ENCODE data around the gene RPH3AL.

The RPH3AL gene

GRCh38 chr17:352421-353212, at the start of gene RPH3AL:
TSS of gene RPH3AL (minus strand) at chr17:352807. CDS start at chr17:327543, 25,264 bp downstream.
- no peak for TF ChIP-seq CTCF (IDR thresholded peaks at IDR 0.05; ENCODE audit: insufficient read depth, low read depth, low read length, missing control alignments)
- peak within 1 kb of the TSS; percentile 25 for H3K4me3 ChIP-seq (ENCODE audit: low read length)
- peak; percentile 17 for DNase-seq (ENCODE audit: low read depth)

- no peak overlapping the region for H3K4me3 ChIP-seq (ENCODE audit: low read length)
- TF ChIP-seq CTCF (IDR thresholded peaks at IDR 0.05; ENCODE audit: insufficient read depth, low read depth, low read length, missing control alignments) = no peak
- no peak for DNase-seq (ENCODE audit: low read depth)
Observed at GRCh38 chr17:400257-400656, 47.6 kb upstream of the RPH3AL start.

- H3K4me3 ChIP-seq (ENCODE audit: low read length) = no peak overlapping the region
- no peak for TF ChIP-seq CTCF (IDR thresholded peaks at IDR 0.05; ENCODE audit: insufficient read depth, low read depth, low read length, missing control alignments)
- DNase-seq (ENCODE audit: low read depth) = no peak
Observed at GRCh38 chr17:396788-397187, 44.2 kb upstream of the RPH3AL start.

- H3K4me3 ChIP-seq (ENCODE audit: low read length) = no peak overlapping the region
- no peak for TF ChIP-seq CTCF (IDR thresholded peaks at IDR 0.05; ENCODE audit: insufficient read depth, low read depth, low read length, missing control alignments)
Observed at GRCh38 chr17:395974-396373, 43.4 kb upstream of the RPH3AL start.

DNA sequence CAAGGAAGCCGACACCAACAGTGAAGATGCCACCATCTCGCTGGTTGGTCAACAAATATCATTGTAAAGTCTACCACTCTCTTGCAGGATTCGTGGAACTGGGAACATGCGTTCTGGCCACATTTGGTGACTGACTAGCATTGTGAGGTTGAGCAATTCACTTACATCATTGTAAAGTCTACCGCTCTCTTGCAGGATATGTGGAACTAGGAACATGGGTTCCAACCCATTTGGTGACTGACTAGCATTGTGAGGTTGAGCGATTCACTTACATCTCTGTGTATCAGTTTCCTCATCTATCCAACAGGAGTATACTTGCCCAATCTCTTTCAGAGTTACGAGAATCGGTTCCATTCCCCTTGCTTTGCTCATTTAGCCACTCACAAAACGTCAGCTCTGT, 42.6 kb upstream of the RPH3AL start:
- DNase-seq (ENCODE audit: low read depth) = peak; percentile 47
- TF ChIP-seq CTCF (IDR thresholded peaks at IDR 0.05; ENCODE audit: insufficient read depth, low read depth, low read length, missing control alignments) = no peak
- no peak overlapping the region for H3K4me3 ChIP-seq (ENCODE audit: low read length)

More at GRCh38 chr17:395974-396373, 43.4 kb upstream of the RPH3AL start:
- DNase-seq (ENCODE audit: low read depth) = no peak

- no peak overlapping the region for H3K4me3 ChIP-seq (ENCODE audit: low read length)
- no peak for TF ChIP-seq CTCF (IDR thresholded peaks at IDR 0.05; ENCODE audit: insufficient read depth, low read depth, low read length, missing control alignments)
Observed at GRCh38 chr17:394718-395095, 42.1 kb upstream of the RPH3AL start.

More at GRCh38 chr17:394718-395095, 42.1 kb upstream of the RPH3AL start:
- DNase-seq (ENCODE audit: low read depth) = no peak

Measured in epithelial cell of esophagus (primary cell).